Measurements from ENCODE around the gene GPRIN3.

GPRIN3 gene

DNA sequence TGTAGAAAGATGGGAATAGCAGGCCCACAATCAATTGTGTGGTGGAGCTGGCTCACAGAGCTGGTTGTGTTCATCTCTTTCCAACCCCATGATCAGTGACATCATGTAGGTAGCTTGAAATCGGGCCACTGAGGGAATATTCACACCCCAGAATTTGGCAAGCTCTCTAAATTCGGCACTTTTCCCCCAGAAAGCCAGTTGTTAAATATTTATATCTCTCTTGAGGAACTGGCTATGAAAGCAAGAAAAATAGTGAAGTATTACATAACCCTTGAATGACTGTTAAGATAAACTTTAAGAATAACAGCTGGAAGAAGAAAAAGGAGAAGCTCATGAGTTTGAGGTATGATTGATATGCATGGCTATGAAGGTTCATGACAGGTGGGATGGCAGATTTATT is 38.9 kb downstream of the GPRIN3 start:
- Histone ChIP-seq H3K4me3 (ENCODE audit: low read depth, low read length) (no peak overlapping the region), H3K36me3 (replicated peaks) (no peaks in the 10 kb centered on the region), H3K27ac (no peak overlapping the region), H3K27me3 (replicated peaks) (no peaks in the 10 kb centered on the region)
- in situ Hi-C loops (cut with HindIII; ENCODE audit: low pct_ligation_motif_present, low sequenced_read_pairs) = no loop called here
- no peak for TF ChIP-seq CTCF (IDR thresholded peaks at IDR 0.05; ENCODE audit: low read depth, low read length, missing control alignments)
- DNase-seq = no peak

GRCh38 chr4:89267846-89268245 is 39.8 kb downstream of the GPRIN3 start:
- H3K27ac ChIP-seq = no peak overlapping the region
- no peak overlapping the region for H3K4me3 ChIP-seq (ENCODE audit: low read depth, low read length)
- no peak for TF ChIP-seq CTCF (IDR thresholded peaks at IDR 0.05; ENCODE audit: low read depth, low read length, missing control alignments)
- DNase-seq = no peak
- no peaks in the 10 kb centered on the region for H3K36me3 ChIP-seq (replicated peaks)
- no peaks in the 10 kb centered on the region for H3K27me3 ChIP-seq (replicated peaks)
- in situ Hi-C loops (cut with HindIII; ENCODE audit: low pct_ligation_motif_present, low sequenced_read_pairs) = no loop called here

- Histone ChIP-seq H3K27me3 (replicated peaks) (no peaks in the 10 kb centered on the region), H3K36me3 (replicated peaks) (no peaks in the 10 kb centered on the region), H3K4me3 (ENCODE audit: low read depth, low read length) (no peak overlapping the region), H3K27ac (no peak overlapping the region)
- TF ChIP-seq CTCF (IDR thresholded peaks at IDR 0.05; ENCODE audit: low read depth, low read length, missing control alignments) = no peak
- in situ Hi-C loops (cut with HindIII; ENCODE audit: low pct_ligation_motif_present, low sequenced_read_pairs) = no loop called here
- no peak for DNase-seq
These were observed 40.2 kb downstream of the GPRIN3 start for GRCh38 chr4:89267392-89267791.

DNA sequence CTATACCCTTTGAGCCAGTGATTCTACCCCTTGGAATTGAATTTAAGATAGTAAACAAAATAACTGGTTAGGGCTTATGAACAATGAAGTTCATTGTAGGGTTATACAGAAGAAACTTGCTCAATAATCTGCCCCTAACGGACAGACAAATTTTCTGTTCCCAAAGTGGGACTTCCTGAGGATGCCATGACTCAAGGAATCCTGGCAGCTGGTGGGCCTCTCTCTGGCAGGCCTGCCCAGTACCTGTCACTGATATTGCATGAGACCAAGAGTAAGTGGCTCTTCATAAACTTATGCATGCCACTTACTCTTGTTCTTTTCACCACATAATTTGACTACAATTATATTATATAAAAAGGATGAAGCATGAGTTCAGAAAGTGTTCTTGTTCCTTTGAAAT is 41.5 kb downstream of the GPRIN3 start:
- no peak for DNase-seq
- in situ Hi-C loops (cut with HindIII; ENCODE audit: low pct_ligation_motif_present, low sequenced_read_pairs) = no loop called here
- Histone ChIP-seq H3K36me3 (replicated peaks) (no peaks in the 10 kb centered on the region), H3K4me3 (ENCODE audit: low read depth, low read length) (no peak overlapping the region), H3K27ac (no peak overlapping the region), H3K27me3 (replicated peaks) (no peaks in the 10 kb centered on the region)
- TF ChIP-seq CTCF (IDR thresholded peaks at IDR 0.05; ENCODE audit: low read depth, low read length, missing control alignments) = no peak

DNA sequence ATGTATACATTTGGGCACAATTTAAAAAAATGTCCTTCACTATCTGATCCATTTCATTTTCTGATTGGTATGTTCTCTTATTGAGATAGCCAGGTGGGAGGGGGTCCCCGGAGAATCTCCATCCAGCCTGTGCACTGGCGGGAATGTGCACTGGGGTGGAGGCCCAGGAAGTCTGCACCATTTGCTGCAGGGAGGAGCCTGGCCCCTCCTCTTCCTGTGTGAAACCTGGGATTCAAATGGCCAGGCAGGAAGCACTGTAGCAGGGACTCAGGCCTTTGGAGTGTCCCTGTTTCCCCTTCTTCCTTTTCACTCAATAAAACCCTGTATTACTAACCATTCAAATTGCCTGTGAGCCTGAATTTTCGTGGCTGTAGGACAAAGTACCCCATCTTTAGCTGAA is 44.3 kb downstream of the GPRIN3 start:
- Histone ChIP-seq H3K27me3 (replicated peaks) (no peaks in the 10 kb centered on the region), H3K4me3 (ENCODE audit: low read depth, low read length) (no peak overlapping the region), H3K36me3 (replicated peaks) (no peaks in the 10 kb centered on the region), H3K27ac (no peak overlapping the region)
- no peak for DNase-seq
- TF ChIP-seq CTCF (IDR thresholded peaks at IDR 0.05; ENCODE audit: low read depth, low read length, missing control alignments) = no peak
- in situ Hi-C loops (cut with HindIII; ENCODE audit: low pct_ligation_motif_present, low sequenced_read_pairs) = no loop called here

DNA sequence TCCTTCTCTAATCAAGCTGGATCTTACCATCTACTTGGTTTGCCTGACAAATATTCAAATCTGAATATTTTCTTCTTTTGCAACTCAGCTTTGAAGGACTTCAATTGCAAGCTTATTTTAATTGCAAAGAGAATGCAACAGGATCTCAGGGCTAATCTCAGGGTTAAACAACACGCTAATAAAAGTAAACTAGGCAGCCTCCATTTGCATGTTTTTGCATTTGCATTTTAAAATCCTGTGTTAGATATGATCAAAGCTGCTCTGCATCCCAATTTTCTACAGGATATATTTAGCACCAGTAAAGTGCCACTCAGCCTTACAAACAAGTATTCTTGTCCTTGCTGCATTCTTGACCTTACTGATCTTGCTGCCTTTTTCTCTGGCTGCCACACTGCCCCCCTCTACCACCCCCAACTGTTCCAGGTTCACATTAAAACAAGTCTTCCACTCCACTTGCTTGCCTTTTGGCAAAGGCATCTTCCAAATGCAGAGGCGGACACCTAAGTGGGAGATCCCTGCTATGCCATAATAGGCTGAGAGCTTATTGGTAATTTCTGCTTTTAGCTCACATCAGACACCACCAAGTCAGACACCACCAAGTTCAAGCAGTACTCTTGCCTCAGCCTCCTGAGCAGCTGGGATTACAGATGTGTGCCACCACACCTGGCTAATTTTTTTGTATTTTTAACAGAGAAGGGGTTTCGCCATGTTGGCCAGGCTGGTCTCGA is 48.1 kb downstream of the GPRIN3 start:
- Histone ChIP-seq H3K4me3 (ENCODE audit: low read depth, low read length) (no peak overlapping the region), H3K27ac (no peak overlapping the region), H3K36me3 (replicated peaks) (no peaks in the 10 kb centered on the region), H3K27me3 (replicated peaks) (no peaks in the 10 kb centered on the region)
- in situ Hi-C loops (cut with HindIII; ENCODE audit: low pct_ligation_motif_present, low sequenced_read_pairs) = no loop called here
- no peak for DNase-seq
- TF ChIP-seq CTCF (IDR thresholded peaks at IDR 0.05; ENCODE audit: low read depth, low read length, missing control alignments) = no peak

Data from brain microvascular endothelial cell (primary cell).